SK-N-SH treated with all-trans-retinoic acid at 6 μM for 48 hours (cell line): ENCODE measurements around the gene TRIM33.

ENCODE experiments used
- ATAC-seq: fragments of 200-7000 bp; cut with Tn5 transposase; 3 replicates; pipeline ENCODE4 v1.9.1; 2020; ENCODE audit warnings: mild to moderate bottlenecking, moderate library complexity
- BACH2 ChIP-seq: fragments of 250-450 bp; sonication (Bioruptor Pico); IDR thresholded peaks from 2 replicates; pipeline ENCODE4 v1.9.0; 2021; ENCODE audit warnings: mild to moderate bottlenecking, borderline replicate concordance
- CSDC2 ChIP-seq: fragments of 250-450 bp; sonication (Bioruptor Pico); IDR thresholded peaks from 2 replicates; pipeline ENCODE4 v1.5.0; 2020; ENCODE audit warnings: mild to moderate bottlenecking, moderate library complexity
- ESRRG ChIP-seq: fragments of 250-450 bp; sonication (Bioruptor Pico); IDR thresholded peaks from 2 replicates; pipeline ENCODE4 v1.6.1; 2021; ENCODE audit warnings: mild to moderate bottlenecking
- ISL1 ChIP-seq: fragments of 250-450 bp; sonication (Bioruptor Pico); IDR thresholded peaks from 2 replicates; pipeline ENCODE4 v2.1.2; 2022; ENCODE audit warnings: mild to moderate bottlenecking, moderate library complexity
- OSR1 ChIP-seq: fragments of 250-450 bp; sonication (Bioruptor Pico); IDR thresholded peaks from 2 replicates; pipeline ENCODE4 v1.8.0; 2022; ENCODE audit warnings: moderate library complexity, mild to moderate bottlenecking, inconsistent platforms
- PPARA ChIP-seq: fragments of 250-450 bp; sonication (Bioruptor Pico); IDR thresholded peaks from 2 replicates; pipeline ENCODE4 v1.5.0; 2020; ENCODE audit warnings: mild to moderate bottlenecking, borderline replicate concordance
- RARB ChIP-seq: fragments of 250-450 bp; sonication (Bioruptor Pico); IDR thresholded peaks from 2 replicates; pipeline ENCODE4 v1.8.0; 2021; ENCODE audit warnings: mild to moderate bottlenecking, moderate library complexity
- SNAI2 ChIP-seq: fragments of 250-450 bp; sonication (Bioruptor Pico); IDR thresholded peaks from 2 replicates; pipeline ENCODE4 v1.5.0; 2020; ENCODE audit warnings: mild to moderate bottlenecking, moderate library complexity
- TCF4 ChIP-seq: fragments of 250-450 bp; sonication (Bioruptor Pico); IDR thresholded peaks from 2 replicates; pipeline ENCODE4 v1.8.0; 2021; ENCODE audit warnings: mild to moderate bottlenecking, moderate library complexity, borderline replicate concordance
- TOX ChIP-seq: fragments of 250-450 bp; sonication (Bioruptor Pico); IDR thresholded peaks from 2 replicates; pipeline ENCODE4 v1.8.0; 2021; ENCODE audit warnings: mild to moderate bottlenecking, moderate library complexity, borderline replicate concordance
- ZC3H10 ChIP-seq: fragments of 250-450 bp; sonication (Bioruptor Pico); IDR thresholded peaks from 2 replicates; pipeline ENCODE4 v1.5.1; 2021; ENCODE audit warnings: mild to moderate bottlenecking, moderate library complexity
- ZFP3 ChIP-seq: fragments of 250-450 bp; sonication (Bioruptor Pico); IDR thresholded peaks from 2 replicates; pipeline ENCODE4 v1.5.0; 2020; ENCODE audit warnings: mild to moderate bottlenecking, moderate library complexity
- ZFP30 ChIP-seq: fragments of 450-650 bp; formaldehyde crosslinking; IDR thresholded peaks from 2 replicates; pipeline ENCODE4 v1.5.0; 2022; ENCODE audit warnings: mild to moderate bottlenecking, moderate library complexity
- ZNF565 ChIP-seq: fragments of 450-650 bp; formaldehyde crosslinking; conservative IDR thresholded peaks from 2 replicates; pipeline ENCODE4 v1.5.0; 2020; ENCODE audit warnings: low read depth, mild to moderate bottlenecking, moderate library complexity
- ZNF70 ChIP-seq: fragments of 450-650 bp; formaldehyde crosslinking; IDR thresholded peaks from 2 replicates; pipeline ENCODE4 v1.5.0; 2020; ENCODE audit warnings: mild to moderate bottlenecking, moderate library complexity
- ZNF8 ChIP-seq: fragments of 450-650 bp; formaldehyde crosslinking; IDR thresholded peaks from 2 replicates; pipeline ENCODE4 v1.5.0; 2020; ENCODE audit warnings: mild to moderate bottlenecking, moderate library complexity
- TF ChIP-seq, protein P1 (sequence below): fragments of 250-450 bp; sonication (Bioruptor Pico); IDR thresholded peaks from 2 replicates; pipeline ENCODE4 v1.8.0; 2021; ENCODE audit warnings: low read depth, mild to moderate bottlenecking, moderate library complexity, borderline replicate concordance
- TF ChIP-seq, protein P2 (sequence below): fragments of 250-450 bp; sonication (Bioruptor Pico); IDR thresholded peaks from 2 replicates; pipeline ENCODE4 v1.5.1; 2021; ENCODE audit warnings: mild to moderate bottlenecking, moderate library complexity
- TF ChIP-seq, protein P3 (sequence below): fragments of 250-450 bp; sonication (Bioruptor Pico); IDR thresholded peaks from 2 replicates; pipeline ENCODE4 v1.8.0; 2020; ENCODE audit warnings: mild to moderate bottlenecking, moderate library complexity, borderline replicate concordance
- TF ChIP-seq, protein P4 (sequence below): fragments of 250-450 bp; sonication (Bioruptor Pico); IDR thresholded peaks from 2 replicates; pipeline ENCODE4 v1.5.1; 2020; ENCODE audit warnings: low read depth, mild to moderate bottlenecking, moderate library complexity
- TF ChIP-seq, protein P5 (sequence below): fragments of 250-450 bp; sonication (Bioruptor Pico); IDR thresholded peaks from 2 replicates; pipeline ENCODE4 v1.5.0; 2020; ENCODE audit warnings: mild to moderate bottlenecking, moderate library complexity

Gene TRIM33

DNA sequence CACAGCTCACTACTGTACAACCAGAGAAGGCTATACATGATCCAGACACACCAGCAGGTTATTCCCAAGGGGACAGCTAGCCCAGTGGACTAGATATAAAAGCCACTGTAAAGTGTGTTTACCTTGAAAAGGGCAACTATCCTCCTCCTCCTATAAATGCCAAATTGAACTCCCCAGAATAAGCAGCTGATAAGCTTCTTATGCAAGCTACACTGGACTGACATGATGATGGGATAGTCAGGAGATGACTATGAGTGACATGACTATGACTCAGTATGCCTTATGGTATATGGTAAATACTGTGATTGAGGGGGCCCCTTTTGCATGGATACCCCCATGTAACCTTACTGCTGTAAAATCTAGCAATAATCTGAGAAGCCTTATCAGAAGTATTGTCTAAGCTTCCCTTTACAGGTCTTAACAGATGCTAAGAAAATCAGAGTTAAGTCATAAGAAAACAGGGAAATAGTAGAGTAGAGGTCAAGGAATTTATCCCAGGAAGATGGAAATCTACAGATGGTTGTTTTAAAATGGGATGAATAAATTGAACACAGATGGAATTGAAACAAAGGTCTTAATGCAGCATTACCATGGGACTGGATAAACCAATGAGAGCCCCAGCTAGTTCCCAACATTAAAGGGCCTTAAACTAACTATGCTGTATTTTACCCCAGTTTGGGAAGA lies 55.8 kb downstream of the TRIM33 start:
- ATAC-seq: no peak
- no peak for TF ChIP-seq ZC3H10
- TF ChIP-seq TOX (CRISPR knock-in tag): no peak
- TF ChIP-seq ZNF70 (CRISPR knock-in tag): no peak
- no peak for TF ChIP-seq ESRRG (CRISPR knock-in tag)
- TF ChIP-seq, protein P1, sequence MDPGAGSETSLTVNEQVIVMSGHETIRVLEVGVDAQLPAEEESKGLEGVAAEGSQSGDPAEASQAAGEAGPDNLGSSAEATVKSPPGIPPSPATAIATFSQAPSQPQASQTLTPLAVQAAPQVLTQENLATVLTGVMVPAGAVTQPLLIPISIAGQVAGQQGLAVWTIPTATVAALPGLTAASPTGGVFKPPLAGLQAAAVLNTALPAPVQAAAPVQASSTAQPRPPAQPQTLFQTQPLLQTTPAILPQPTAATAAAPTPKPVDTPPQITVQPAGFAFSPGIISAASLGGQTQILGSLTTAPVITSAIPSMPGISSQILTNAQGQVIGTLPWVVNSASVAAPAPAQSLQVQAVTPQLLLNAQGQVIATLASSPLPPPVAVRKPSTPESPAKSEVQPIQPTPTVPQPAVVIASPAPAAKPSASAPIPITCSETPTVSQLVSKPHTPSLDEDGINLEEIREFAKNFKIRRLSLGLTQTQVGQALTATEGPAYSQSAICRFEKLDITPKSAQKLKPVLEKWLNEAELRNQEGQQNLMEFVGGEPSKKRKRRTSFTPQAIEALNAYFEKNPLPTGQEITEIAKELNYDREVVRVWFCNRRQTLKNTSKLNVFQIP (CRISPR knock-in tag): no peak
- TF ChIP-seq ISL1 (CRISPR knock-in tag): no peak

GRCh38 chr1:114454539-114454938 lies 56.5 kb downstream of the TRIM33 start:
- TF ChIP-seq, protein P2, sequence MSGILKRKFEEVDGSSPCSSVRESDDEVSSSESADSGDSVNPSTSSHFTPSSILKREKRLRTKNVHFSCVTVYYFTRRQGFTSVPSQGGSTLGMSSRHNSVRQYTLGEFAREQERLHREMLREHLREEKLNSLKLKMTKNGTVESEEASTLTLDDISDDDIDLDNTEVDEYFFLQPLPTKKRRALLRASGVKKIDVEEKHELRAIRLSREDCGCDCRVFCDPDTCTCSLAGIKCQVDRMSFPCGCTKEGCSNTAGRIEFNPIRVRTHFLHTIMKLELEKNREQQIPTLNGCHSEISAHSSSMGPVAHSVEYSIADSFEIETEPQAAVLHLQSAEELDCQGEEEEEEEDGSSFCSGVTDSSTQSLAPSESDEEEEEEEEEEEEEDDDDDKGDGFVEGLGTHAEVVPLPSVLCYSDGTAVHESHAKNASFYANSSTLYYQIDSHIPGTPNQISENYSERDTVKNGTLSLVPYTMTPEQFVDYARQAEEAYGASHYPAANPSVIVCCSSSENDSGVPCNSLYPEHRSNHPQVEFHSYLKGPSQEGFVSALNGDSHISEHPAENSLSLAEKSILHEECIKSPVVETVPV (CRISPR knock-in tag): no peak
- no peak for TF ChIP-seq OSR1 (CRISPR knock-in tag)
- TF ChIP-seq, all 23 proteins: peak for 0
- ATAC-seq: no peak

GRCh38 chr1:114453361-114453784 lies 57.6 kb downstream of the TRIM33 start:
- TF ChIP-seq, protein P1 (CRISPR knock-in tag): no peak
- TF ChIP-seq OSR1 (CRISPR knock-in tag) (no peak), ZNF8 (CRISPR knock-in tag) (no peak), SNAI2 (no peak), ZNF70 (CRISPR knock-in tag) (no peak), BACH2 (CRISPR knock-in tag) (no peak), PPARA (CRISPR knock-in tag) (no peak), TOX (CRISPR knock-in tag) (no peak), TCF4 (CRISPR knock-in tag) (no peak), RARB (no peak), ISL1 (CRISPR knock-in tag) (no peak), ZFP30 (CRISPR knock-in tag) (no peak), CSDC2 (CRISPR knock-in tag) (no peak), ZFP3 (CRISPR knock-in tag) (no peak), ZNF565 (CRISPR knock-in tag) (no peak), ESRRG (CRISPR knock-in tag) (no peak)
- TF ChIP-seq, protein P2 (CRISPR knock-in tag): no peak
- TF ChIP-seq, protein P3, sequence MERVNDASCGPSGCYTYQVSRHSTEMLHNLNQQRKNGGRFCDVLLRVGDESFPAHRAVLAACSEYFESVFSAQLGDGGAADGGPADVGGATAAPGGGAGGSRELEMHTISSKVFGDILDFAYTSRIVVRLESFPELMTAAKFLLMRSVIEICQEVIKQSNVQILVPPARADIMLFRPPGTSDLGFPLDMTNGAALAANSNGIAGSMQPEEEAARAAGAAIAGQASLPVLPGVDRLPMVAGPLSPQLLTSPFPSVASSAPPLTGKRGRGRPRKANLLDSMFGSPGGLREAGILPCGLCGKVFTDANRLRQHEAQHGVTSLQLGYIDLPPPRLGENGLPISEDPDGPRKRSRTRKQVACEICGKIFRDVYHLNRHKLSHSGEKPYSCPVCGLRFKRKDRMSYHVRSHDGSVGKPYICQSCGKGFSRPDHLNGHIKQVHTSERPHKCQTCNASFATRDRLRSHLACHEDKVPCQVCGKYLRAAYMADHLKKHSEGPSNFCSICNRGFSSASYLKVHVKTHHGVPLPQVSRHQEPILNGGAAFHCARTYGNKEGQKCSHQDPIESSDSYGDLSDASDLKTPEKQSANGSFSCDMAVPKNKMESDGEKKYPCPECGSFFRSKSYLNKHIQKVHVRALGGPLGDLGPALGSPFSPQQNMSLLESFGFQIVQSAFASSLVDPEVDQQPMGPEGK: no peak
- TF ChIP-seq, protein P4, sequence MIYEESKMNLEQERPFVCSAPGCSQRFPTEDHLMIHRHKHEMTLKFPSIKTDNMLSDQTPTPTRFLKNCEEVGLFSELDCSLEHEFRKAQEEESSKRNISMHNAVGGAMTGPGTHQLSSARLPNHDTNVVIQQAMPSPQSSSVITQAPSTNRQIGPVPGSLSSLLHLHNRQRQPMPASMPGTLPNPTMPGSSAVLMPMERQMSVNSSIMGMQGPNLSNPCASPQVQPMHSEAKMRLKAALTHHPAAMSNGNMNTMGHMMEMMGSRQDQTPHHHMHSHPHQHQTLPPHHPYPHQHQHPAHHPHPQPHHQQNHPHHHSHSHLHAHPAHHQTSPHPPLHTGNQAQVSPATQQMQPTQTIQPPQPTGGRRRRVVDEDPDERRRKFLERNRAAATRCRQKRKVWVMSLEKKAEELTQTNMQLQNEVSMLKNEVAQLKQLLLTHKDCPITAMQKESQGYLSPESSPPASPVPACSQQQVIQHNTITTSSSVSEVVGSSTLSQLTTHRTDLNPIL (CRISPR knock-in tag): no peak
- TF ChIP-seq, protein P5, sequence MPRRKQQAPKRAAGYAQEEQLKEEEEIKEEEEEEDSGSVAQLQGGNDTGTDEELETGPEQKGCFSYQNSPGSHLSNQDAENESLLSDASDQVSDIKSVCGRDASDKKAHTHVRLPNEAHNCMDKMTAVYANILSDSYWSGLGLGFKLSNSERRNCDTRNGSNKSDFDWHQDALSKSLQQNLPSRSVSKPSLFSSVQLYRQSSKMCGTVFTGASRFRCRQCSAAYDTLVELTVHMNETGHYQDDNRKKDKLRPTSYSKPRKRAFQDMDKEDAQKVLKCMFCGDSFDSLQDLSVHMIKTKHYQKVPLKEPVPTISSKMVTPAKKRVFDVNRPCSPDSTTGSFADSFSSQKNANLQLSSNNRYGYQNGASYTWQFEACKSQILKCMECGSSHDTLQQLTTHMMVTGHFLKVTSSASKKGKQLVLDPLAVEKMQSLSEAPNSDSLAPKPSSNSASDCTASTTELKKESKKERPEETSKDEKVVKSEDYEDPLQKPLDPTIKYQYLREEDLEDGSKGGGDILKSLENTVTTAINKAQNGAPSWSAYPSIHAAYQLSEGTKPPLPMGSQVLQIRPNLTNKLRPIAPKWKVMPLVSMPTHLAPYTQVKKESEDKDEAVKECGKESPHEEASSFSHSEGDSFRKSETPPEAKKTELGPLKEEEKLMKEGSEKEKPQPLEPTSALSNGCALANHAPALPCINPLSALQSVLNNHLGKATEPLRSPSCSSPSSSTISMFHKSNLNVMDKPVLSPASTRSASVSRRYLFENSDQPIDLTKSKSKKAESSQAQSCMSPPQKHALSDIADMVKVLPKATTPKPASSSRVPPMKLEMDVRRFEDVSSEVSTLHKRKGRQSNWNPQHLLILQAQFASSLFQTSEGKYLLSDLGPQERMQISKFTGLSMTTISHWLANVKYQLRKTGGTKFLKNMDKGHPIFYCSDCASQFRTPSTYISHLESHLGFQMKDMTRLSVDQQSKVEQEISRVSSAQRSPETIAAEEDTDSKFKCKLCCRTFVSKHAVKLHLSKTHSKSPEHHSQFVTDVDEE (CRISPR knock-in tag): no peak
- ATAC-seq: no peak
